Activated CD4-positive, alpha-beta T cell treated with anti-CD3 and anti-CD28 coated beads, Interleukin-2, amount 50 U/mL, for 48 hours (primary cell): ENCODE results near the gene CCDC184.
A peak's percentile ranks its signal among the peaks of the same experiment; 100 is the strongest.
"Not testable (repeated sequence)": the region's sequence is repeated elsewhere in the genome, so short reads cannot be mapped to it uniquely, and the experiment has no call there.

Source experiments
- DNase-seq, 2 experiments: peaks; one replicate each; pipeline ENCODE4 v3.0.0-alpha.2; 2020

The CCDC184 gene

DNA sequence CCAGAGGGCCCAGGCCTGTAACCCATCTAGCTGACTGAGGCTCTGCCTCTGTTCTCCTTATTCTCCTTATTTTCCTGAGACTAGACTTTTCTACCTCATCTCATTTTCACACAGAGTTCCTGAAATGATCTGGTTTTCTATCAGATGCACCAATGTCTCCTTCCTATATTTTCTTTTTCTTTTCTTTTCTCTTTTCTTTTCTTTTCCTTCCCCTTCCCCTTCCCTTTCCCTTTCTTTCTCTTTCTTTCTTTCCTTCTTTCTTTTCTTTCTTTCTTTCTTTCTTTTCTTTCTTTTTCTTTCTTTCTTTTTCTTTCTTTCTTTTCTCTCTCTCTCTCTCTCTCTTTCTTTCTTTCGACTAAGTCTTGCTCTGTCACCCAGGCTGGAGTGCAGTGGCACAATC is 3.0 kb upstream of the CCDC184 start:
- DNase-seq = no peak

DNA sequence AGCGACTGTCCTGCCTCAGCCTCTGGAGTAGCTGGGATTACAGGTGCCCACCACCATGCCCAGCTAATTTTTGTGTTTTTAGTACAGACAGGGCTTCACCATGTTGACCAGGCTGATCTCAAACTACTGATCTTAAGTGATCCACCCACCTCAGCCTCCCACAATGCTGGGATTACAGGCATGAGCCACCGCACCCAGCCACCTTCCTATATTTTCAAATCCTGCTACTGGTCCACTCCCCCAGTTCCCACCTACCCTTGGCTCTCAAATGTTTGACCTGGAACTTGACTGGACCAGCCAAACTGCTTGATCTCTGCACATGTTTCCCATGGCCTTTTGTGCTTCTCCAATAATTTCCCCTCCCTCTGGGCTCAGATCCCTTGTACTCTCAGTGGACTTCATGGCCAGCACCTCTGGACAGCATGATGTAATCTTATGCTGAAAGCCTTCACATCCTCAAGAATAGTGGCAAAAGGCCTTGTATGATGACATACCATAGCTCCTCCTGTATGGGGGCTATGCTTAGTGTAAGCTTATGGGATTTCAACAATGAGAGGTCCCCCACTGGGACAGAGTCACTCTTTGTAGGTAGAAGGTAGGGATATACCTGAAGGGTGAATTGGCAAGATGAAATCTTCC is 2.5 kb upstream of the CCDC184 start:
- DNase-seq = no peak

DNA sequence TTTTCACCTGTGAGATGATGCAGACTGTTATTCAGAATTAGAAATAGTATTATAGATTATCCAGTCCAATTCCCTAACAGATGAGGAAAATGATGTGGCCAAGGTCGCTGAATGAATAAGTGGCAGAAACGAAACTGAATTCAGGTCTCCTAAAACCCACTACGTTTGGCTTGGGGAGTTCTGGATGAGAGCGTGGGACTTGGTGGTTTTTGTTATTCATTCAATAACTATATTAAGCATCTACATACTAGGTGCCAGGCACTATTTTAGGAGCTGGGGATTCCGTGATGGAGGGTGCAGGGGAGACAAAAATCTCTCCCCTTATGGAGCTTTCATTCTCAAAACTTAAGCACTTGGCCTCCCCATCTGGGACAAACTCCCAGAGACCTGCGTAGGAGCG is 813 bp upstream of the CCDC184 start:
- DNase-seq = no peak

DNA sequence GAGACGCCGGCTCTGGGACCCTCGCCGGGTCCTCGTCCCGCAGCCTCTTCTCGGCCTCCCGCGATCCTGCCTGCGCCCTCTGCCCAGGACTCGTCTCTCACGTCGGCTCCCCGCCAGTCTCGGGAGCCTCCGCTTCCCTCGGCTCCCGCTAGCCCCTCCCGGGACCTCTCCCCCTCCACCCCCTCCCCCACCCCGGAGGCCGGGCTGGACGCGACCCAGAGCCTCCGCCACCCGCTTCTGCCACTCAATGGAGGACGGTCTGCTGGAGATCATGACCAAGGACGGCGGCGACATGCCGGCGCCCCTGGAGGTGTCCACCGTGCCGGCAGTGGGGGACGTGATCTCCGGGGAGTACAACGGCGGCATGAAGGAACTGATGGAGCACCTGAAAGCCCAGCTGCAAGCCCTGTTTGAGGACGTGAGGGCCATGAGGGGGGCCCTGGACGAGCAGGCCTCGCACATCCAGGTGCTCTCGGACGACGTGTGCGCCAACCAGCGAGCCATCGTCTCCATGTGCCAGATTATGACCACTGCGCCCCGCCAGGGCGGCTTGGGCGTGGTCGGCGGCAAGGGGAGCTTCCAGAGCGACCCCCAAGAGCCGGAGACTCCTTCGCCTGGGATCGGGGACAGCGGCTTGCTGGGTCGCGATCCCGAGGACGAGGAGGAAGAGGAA is 568 bp downstream of the CCDC184 start:
- peak; percentile 27 to 28 for DNase-seq

DNA sequence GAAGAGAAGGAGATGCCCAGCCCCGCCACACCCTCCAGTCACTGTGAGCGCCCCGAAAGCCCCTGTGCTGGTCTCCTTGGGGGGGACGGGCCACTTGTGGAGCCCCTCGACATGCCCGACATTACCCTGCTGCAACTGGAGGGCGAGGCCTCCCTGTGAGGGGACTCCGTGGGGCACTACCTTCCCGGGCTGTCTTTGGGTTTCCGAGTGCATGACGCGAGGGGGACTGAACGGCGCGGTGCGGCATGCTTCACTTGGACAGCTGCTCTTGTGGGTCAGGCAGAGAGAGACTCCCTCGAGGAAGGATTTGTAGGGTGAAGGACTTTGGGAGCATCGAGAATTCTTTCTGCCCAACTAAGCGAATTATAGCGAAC is 1.1 kb downstream of the CCDC184 start:
- DNase-seq = no peak

DNA sequence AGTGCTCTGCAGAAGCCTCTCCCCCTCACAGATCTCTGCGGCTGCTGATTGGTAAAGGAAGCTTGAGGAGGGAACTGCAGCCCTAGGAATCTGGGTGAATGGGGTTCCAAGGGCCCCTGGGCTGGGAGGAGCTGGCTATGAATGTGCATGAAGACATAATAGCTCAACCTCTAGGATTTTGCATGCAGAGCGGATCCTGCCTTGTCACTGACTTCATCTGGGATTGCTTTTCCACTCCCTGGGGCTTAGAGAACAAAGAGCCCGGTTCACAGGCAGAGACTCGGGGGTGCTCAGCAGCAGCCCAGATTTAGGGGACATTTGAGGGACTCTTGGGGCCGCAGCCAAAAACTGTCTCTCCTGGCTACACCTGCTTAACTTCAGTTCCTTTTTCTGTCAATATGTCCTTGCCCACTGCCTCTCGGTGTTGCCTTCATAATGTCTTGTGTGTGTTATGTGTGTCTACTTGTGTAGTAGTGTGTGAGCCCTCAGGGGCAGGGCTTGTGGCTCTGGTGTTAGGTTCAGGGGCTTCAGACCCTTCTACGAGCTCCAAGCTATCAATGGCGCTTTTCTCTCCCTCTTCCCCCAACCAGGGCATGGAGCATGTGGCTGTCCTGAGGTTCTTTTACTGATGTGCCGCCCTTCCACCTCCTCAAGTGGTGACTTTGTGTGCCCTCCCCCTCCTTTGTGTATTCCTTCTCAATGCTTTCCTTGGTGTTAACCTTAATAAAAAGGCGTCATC is 1.9 kb downstream of the CCDC184 start:
- no peak for DNase-seq

DNA sequence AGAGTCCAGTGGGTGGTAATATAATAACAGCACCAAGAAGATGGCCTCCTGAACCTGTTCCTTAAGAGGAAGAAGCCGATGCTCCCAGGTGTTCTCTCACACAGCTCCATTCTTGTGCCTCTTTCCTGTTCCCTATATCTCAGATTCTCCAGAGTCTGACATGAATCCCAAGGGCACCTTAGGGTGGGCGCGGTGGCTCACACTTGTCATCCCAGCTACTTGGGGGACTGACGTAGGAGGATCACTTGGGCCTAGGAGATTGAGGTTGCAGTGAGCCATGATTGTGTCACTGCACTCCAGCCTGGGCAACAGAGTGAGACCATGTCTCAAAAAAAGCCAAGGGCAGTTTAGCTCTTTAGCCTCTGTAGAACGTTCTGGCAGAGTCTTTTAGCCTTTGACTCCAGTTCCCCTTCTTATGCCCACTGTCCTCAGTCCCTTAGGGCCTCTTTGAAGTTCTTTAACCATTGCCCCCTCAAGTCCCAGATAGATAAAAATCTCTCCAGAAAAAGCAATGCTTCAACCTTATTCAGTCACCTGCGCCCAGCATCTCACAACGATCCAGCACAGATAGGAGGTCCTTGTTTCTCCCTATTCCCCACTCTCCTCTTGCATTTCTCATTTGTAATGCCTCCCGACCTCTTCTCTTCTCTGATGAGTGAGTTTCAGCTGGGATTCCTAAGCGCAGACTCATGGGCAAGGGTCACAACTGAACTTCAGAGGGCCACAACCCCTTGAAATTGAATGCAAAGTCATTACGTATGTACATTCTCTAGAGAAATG is 4.7 kb downstream of the CCDC184 start:
- DNase-seq = no peak

DNA sequence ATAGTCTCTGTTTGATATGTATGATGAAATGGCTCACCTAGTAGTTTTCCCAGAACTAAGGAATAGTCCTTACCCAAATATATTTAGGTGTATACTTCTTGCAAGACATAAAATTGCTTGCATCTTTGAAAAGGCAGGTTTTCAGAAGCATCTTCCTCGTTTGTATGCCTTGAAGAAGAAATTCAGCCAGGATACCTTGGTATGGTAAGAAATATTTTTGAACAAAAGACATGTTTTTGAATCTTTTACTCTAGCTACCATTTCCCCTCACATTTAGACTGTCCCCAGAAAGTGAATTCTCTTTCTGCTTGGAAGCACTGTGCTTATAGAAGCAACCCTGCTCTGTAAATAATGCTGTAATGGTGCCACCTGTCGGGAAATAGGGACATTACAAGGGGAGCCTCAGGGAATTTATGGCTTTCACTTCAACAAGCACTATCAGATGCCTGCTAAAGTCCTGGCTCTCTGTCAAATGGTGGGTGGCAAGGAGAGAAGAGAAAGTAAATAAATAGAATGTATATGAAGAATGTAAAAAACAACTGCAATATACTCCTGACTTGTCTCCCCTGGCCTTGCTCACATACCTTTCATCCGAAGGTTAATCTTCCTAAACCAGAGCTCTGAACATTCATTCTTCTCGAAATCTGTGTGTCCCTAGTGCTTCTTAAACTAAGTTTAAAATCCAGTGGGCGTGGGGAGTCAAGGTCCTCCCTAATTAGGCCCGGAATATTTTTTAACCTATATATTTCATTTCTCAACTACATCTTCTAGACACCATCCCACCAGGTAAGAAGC is 6.1 kb downstream of the CCDC184 start:
- peak; percentile 77 to 79 for DNase-seq

DNA sequence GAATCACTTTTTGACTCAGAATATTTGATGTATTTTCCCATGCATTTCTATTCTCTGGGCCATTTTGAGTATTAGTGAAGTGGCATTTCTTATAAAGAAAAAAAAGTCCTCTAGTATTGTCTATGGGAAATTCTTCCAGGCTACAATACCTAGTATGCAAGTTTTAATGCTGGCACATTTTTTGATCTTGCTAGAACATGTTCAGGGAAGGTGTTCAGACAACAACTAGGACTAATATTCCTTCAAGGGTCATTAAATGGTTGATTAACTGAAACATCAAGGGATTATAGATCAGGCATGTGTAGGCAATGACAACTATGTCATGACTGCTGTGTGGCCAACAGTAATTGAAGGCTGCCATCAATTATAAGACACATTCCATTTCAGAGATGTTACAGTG is 7.7 kb downstream of the CCDC184 start:
- no peak for DNase-seq

DNA sequence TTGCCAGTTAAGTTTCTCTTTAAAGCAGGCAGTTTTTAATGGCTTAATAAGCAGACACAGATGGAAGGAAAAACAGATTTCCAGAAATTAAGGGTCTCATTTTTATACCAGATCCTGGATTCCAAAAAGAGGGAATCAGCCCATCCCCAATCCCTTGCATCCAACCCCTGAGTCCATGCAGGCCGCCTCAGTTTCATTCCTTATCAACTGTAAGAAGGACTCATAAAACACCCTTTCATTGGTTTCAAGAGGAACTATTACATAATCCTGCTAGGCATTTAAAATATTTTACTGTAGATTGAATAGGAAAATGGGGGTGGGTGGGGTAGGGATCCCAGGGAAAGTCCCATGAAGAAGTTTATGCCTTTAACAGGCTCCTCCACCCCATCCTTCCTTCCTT is 9.4 kb downstream of the CCDC184 start:
- no peak for DNase-seq

DNA sequence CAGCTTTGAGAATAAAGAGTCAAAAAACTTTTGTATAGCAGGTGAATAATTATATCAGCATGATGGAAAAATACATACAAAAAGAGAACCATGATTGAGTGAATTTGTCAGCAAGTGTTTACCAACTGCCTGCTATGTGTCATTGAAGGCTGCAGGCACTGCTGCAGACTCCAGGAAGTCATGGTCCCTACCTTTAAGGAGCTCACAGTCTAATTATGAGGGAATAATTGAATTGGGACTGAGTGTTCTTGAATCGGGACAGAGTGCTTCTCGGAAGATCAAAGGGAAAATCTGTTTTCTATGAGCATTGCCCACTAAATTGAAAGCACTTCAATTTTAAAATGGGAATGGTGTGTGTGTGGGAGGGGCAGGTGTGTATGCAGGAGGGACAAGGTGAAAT is 10.2 kb downstream of the CCDC184 start:
- DNase-seq = no peak

DNA sequence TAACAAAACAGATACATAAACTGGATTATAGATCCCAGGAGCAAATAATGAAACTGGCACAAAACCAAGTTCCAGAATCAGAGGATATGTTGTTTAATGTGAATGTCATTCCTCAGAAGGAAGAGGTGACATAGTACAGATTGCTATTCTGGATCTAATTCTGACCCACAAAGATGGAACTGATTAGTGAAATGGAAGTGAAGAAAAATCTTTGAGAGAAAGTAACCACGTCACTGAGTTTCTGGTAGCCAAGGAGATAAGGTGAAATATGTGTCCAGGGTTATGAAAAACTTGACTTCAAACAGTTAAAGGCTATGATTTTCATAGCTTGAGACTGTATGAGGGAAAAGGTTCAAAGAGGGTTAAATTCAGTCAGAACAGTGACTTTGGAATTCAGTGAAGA is 11.4 kb downstream of the CCDC184 start:
- DNase-seq = no peak

DNA sequence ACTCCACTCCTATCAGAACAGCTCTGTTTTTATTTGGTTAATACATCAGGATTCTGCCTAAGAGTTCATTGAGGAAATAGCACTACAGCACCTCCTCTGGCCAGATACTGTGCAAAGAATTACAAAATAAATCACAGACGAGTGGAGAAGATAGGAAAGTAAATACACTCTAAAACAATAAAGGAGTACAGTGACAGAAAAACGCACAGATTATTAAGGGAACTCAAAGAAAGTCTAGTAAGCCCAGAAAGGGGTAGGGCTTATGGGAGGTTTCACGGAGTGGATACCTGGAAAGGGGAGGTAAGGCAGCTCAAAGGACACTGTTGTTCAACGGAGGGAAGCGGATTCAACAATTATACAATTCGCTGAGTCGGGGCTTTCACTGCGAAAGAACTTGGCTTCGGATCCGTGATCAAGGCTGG is 14.1 kb downstream of the CCDC184 start:
- DNase-seq = no peak

DNA sequence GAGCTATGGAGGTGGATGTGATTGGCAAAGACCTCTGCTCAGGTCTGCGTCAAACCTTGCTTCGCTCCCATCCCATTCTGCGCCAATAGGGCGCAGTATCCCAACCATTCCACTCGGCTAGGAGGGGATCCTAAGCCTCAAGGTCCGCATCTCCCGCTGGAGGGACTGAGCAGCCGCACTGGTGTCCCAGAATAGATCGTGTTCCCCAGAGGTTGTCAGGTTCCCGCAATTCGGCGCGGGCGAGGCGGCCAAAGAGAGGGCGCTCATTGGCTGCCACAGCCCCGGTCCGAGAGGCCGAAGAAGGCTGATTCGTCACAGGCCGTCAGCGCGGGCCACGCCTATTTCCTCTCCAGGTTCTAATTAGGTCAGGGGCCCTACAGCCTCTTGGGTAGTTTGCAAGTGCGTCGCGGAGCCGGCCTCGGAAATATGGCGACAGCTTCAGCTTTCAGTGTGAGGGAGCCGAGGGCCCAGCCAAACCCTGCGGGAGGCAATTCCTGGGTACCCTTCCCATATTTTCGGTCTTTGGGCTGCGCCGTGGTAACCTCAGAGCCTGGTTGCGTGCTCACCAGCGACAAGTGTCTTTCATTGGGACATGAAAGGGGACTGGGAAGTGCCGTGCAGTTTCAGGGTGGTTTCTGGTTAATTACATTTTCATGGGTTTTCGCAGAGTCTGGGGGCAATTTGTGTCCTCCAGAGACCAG is 14.7 kb downstream of the CCDC184 start:
- DNase-seq = peak; percentile 95 to 96

DNA sequence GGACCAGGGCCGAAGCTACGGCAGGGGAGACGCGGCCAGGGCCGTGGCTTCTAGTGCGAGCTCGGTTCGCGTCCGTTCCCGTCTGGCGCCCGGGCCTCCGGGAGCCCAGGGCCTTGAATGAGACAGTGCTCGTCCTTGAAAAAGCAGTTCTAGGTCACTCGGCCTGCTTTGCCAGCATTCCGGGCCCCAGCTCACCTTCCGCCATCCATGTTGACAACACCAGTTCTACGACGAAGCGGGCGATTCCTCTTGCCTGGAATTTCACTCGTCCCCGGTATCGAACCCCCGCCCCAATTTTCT is 15.2 kb downstream of the CCDC184 start:
- DNase-seq = peak; percentile 39 to 50

DNA sequence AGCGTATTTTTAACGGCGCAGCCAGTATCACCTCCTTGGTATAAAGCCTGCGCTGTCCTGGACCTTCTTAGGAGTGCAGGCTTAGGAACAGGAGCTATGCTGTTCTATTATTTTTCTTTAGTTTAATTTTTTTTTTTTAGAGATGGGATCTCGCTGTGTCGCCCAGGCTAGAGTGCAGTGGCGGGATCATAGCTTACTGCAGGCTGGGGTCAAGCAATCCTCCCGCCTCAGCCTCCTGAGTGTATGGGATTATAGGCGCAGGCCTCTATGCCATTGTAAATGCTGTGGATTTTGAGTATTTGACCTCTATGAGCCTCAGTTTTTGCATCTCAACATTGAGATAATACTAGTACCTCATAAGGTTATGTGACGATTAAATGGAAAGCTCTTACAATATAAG is 15.5 kb downstream of the CCDC184 start:
- no peak for DNase-seq

DNA sequence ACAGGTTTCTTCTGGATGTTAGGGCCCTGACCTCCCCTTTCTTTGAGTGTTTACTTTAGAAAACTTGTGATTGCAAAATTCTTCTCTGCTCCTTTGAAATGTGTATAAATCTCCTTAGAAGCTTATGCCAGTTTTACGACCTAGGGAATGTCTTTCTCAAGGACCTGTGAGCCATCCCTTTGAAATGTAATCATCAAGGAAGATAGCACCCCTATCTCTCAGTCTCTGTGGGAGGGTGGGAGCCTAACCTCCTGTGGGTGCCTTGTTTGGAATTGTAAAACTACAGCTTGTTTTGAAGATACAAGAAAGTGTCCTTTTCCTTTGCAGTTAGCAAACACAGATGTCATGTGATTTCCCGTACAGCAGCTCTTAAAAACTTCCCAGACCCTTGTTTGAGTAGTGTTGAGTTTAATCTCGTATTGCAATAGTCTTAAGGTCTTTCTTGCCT is 16.4 kb downstream of the CCDC184 start:
- no peak for DNase-seq

DNA sequence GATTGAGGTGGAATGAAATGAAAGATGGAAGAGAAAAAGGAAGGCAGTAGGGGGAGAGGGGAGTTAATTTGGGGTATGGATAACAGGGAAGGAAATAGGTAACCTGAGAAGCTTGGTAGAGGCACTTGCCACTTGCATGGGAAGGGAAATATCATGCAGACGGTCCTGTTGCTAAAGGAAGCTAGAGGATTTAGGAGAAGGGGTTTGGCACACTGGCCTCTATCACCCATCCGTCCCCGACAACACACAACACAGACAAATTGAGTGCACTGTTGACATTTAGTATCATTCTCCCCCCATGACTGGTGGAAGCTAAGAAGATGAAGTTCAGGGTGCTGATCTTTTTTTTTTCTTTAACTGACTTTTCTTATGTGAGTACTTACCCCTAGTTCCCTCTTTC is 17.6 kb downstream of the CCDC184 start:
- DNase-seq = no peak

DNA sequence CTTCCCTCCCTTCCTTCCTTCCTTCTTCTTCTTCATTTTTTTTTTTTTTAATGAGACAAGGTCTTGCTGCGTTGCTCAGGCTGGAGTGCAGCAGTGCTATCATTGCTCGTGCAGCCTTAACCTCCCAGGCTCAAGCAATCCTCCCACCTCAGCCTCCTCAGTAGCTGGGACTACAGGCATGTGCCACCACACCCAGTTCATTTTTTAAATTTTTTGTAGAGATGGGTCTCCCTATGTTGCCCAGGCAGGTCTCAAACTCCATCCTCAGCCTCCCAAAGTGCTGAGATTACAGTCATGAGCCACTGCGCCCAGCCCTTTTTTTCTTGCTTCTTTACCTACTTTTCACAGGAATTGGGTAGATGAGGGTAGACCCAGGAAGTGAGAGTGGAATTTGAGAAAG is 18.1 kb downstream of the CCDC184 start:
- DNase-seq = no peak

DNA sequence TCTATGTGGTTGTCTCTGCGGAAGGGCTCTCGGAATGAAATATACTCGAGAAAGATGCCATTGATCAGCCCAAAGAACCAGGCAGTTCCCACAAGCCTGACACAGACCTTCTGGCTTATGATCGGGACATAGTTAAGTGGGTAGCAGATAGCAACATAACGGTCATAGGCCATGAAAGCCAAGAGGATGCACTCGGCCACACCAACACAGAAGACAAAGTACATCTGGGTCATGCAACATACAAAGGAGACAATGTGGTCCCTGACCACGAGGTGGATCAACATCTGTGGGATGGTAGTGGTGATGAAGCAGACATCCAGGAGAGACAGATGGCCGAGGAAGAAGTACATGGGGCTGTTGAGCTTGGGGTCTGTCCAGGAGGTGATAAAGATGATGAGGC is 19.3 kb downstream of the CCDC184 start:
- no peak for DNase-seq

DNA sequence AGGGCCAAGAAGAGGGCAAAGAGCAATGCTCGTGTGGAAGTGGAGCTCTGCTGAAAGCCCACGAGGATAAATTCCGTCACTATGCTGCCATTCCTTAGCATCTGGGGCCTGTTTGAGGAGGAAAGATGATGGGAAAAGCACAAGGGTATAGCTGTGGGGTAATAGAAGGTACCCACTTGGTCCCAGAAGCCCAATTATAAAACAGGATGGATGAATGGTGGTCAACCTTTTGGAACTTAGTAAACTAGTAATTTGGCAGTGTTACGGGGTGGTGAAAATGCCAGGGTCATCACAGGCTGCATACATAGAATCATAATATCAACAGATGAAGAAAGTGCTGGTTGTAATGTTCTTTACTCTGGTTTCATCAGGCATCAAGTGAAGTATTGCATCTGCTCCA is 19.7 kb downstream of the CCDC184 start, which contains the start of gene OR10AD1:
OR10AD1 (minus strand) TSS at position 101 of the 400 bp plus-strand sequence; CDS start at position 101, 0 bp downstream.
- DNase-seq = no peak

DNA sequence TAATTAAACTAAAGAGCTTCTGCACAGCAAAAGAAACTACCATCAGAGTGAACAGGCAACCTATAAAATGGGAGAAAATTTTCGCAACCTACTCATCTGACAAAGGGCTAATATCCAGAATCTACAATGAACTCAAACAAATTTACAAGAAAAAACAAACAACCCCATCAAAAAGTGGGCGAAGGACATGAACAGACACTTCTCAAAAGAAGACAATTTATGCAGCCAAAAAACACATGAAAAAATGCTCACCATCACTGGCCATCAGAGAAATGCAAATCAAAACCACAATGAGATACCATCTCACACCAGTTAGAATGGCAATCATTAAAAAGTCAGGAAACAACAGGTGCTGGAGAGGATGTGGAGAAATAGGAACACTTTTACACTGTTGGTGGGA is 26.1 kb downstream of the CCDC184 start:
- not testable (repeated sequence) for DNase-seq
